ENCODE data around the gene MGAT4B. TPM values are rescaled to one million over a fixed set of nuclear protein-coding genes. Genes with fewer than 3 reads are reported as not detected.
A peak's percentile ranks its signal among the peaks of the same experiment; 100 is the strongest.

MGAT4B gene
- total RNA-seq, 1 donor from 2014 or later = 193 TPM

- peaks cover 34% of the 10 kb centered on the region for H3K4me1 Mint-ChIP-seq (ENCODE audit: low read depth, unreplicated experiment)
- Histone ChIP-seq H3K27me3 (ENCODE audit: insufficient read depth, low read length) (no peaks in the 10 kb centered on the region), H3K4me3 (ENCODE audit: insufficient read depth, low read depth, low read length) (peak overlapping the region; percentile 74), H4K20me1 (ENCODE audit: insufficient read depth, low read length) (peaks cover 67% of the 10 kb centered on the region), H3K4me1 (ENCODE audit: insufficient read depth, low read length) (peaks cover 39% of the 10 kb centered on the region), H3K79me2 (ENCODE audit: insufficient read depth, low read length) (peaks cover 62% of the 10 kb centered on the region), H2AFZ (ENCODE audit: low read depth, low read length) (no peak overlapping the region), H3K9ac (ENCODE audit: low read length) (peak overlapping the region; percentile 97), H3K27ac (ENCODE audit: low read depth, low read length) (no peak overlapping the region), H3K36me3 (ENCODE audit: insufficient read depth, low read length) (peaks cover 28% of the 10 kb centered on the region), H3K9me3 (ENCODE audit: insufficient read depth, low read depth, low read length) (no peaks in the 10 kb centered on the region), H3K4me2 (ENCODE audit: low read length) (peak overlapping the region; percentile 84)
- H3K27me3 Mint-ChIP-seq (ENCODE audit: low read depth, unreplicated experiment) = no peaks in the 10 kb centered on the region
- FAIRE-seq = no peak
- TF ChIP-seq EZH2 (IDR thresholded peaks at IDR 0.05; ENCODE audit: insufficient read depth, low read length) = no peak
- TF ChIP-seq CTCF (IDR thresholded peaks at IDR 0.05; ENCODE audit: insufficient read depth, low read depth, low read length) = no peak
- no peaks in the 10 kb centered on the region for H3K9me3 Mint-ChIP-seq (ENCODE audit: unreplicated experiment)
- H3K4me3 Mint-ChIP-seq (ENCODE audit: unreplicated experiment) = peak overlapping the region; percentile 92
- H3K27ac Mint-ChIP-seq (ENCODE audit: unreplicated experiment) = peak overlapping the region; percentile 58
- DNase-seq (ENCODE audit: low read depth) = no peak
- peaks cover 16% of the 10 kb centered on the region for H3K36me3 Mint-ChIP-seq (ENCODE audit: low read depth, unreplicated experiment)
Observed at GRCh38 chr5:179822444-179822990, 15.9 kb upstream of the MGAT4B start.

- Histone ChIP-seq H4K20me1 (ENCODE audit: insufficient read depth, low read length) (peaks cover 63% of the 10 kb centered on the region), H3K79me2 (ENCODE audit: insufficient read depth, low read length) (peaks cover 62% of the 10 kb centered on the region), H3K36me3 (ENCODE audit: insufficient read depth, low read length) (peaks cover 26% of the 10 kb centered on the region), H3K4me3 (ENCODE audit: insufficient read depth, low read depth, low read length) (peak overlapping the region; percentile 74), H3K27ac (ENCODE audit: low read depth, low read length) (no peak overlapping the region), H3K4me1 (ENCODE audit: insufficient read depth, low read length) (peaks cover 43% of the 10 kb centered on the region), H2AFZ (ENCODE audit: low read depth, low read length) (no peak overlapping the region), H3K9ac (ENCODE audit: low read length) (peak overlapping the region; percentile 97), H3K27me3 (ENCODE audit: insufficient read depth, low read length) (no peaks in the 10 kb centered on the region), H3K9me3 (ENCODE audit: insufficient read depth, low read depth, low read length) (no peaks in the 10 kb centered on the region), H3K4me2 (ENCODE audit: low read length) (peak overlapping the region; percentile 84)
- DNase-seq (ENCODE audit: low read depth) (no peak), FAIRE-seq (no peak)
- Mint-ChIP-seq H3K4me1 (ENCODE audit: low read depth, unreplicated experiment) (peaks cover 31% of the 10 kb centered on the region), H3K36me3 (ENCODE audit: low read depth, unreplicated experiment) (peaks cover 14% of the 10 kb centered on the region), H3K27ac (ENCODE audit: unreplicated experiment) (peak overlapping the region; percentile 26), H3K9me3 (ENCODE audit: unreplicated experiment) (no peaks in the 10 kb centered on the region), H3K4me3 (ENCODE audit: unreplicated experiment) (peak overlapping the region; percentile 92), H3K27me3 (ENCODE audit: low read depth, unreplicated experiment) (no peaks in the 10 kb centered on the region)
- TF ChIP-seq CTCF (IDR thresholded peaks at IDR 0.05; ENCODE audit: insufficient read depth, low read depth, low read length) (no peak), EZH2 (IDR thresholded peaks at IDR 0.05; ENCODE audit: insufficient read depth, low read length) (no peak)
Observed at GRCh38 chr5:179822059-179822432, 15.4 kb upstream of the MGAT4B start.

GRCh38 chr5:179821298-179822058 lies 14.8 kb upstream of the MGAT4B start:
- Mint-ChIP-seq H3K4me3 (ENCODE audit: unreplicated experiment) (peak overlapping the region; percentile 92), H3K36me3 (ENCODE audit: low read depth, unreplicated experiment) (peaks cover 14% of the 10 kb centered on the region), H3K9me3 (ENCODE audit: unreplicated experiment) (no peaks in the 10 kb centered on the region), H3K27me3 (ENCODE audit: low read depth, unreplicated experiment) (no peaks in the 10 kb centered on the region), H3K4me1 (ENCODE audit: low read depth, unreplicated experiment) (peaks cover 28% of the 10 kb centered on the region), H3K27ac (ENCODE audit: unreplicated experiment) (peak overlapping the region; percentile 96)
- peak overlapping the region; percentile 97 for H3K9ac ChIP-seq (ENCODE audit: low read length)
- TF ChIP-seq EZH2 (IDR thresholded peaks at IDR 0.05; ENCODE audit: insufficient read depth, low read length) = no peak
- TF ChIP-seq CTCF (IDR thresholded peaks at IDR 0.05; ENCODE audit: insufficient read depth, low read depth, low read length) = no peak
- FAIRE-seq (no peak), DNase-seq (ENCODE audit: low read depth) (peak; percentile 90)
- H3K4me3 ChIP-seq (ENCODE audit: insufficient read depth, low read depth, low read length) = peak overlapping the region; percentile 74
- H3K36me3 ChIP-seq (ENCODE audit: insufficient read depth, low read length) = peaks cover 22% of the 10 kb centered on the region
- peaks cover 57% of the 10 kb centered on the region for H4K20me1 ChIP-seq (ENCODE audit: insufficient read depth, low read length)
- peaks cover 62% of the 10 kb centered on the region for H3K79me2 ChIP-seq (ENCODE audit: insufficient read depth, low read length)
- no peaks in the 10 kb centered on the region for H3K27me3 ChIP-seq (ENCODE audit: insufficient read depth, low read length)
- peaks cover 47% of the 10 kb centered on the region for H3K4me1 ChIP-seq (ENCODE audit: insufficient read depth, low read length)
- no peak overlapping the region for H2AFZ ChIP-seq (ENCODE audit: low read depth, low read length)
- peak overlapping the region; percentile 84 for H3K4me2 ChIP-seq (ENCODE audit: low read length)
- H3K9me3 ChIP-seq (ENCODE audit: insufficient read depth, low read depth, low read length) = no peaks in the 10 kb centered on the region
- peak overlapping the region; percentile 96 for H3K27ac ChIP-seq (ENCODE audit: low read depth, low read length)
